Upper lobe of left lung (tissue), 4 donors: Measurements from ENCODE around the gene ACOD1.

Experiments
- CTCF ChIP-seq, 6 experiments: fragments of 450-650 bp in 4 of 6; fragments of 200-600 bp in 2 of 6; sonication (generic) in 2 of 6; IDR thresholded peaks; one replicate each; pipeline ENCODE4 v1.5.1; 2016 to 2019; ENCODE audit warnings: antibody characterized with exemption in 6 of 6
- EP300 ChIP-seq, 4 donors: sonication (generic); formaldehyde crosslinking; IDR thresholded peaks; one replicate each; pipeline ENCODE4 v1.5.1; 2017; ENCODE audit warnings: antibody characterized with exemption in 4 of 4, control low read depth in 2 of 4
- POLR2AphosphoS5 ChIP-seq, 2 donors: sonication (generic); formaldehyde crosslinking; IDR thresholded peaks; one replicate each; pipeline ENCODE4 v1.5.1; 2017; ENCODE audit warnings: antibody characterized with exemption in 2 of 2

GRCh38 chr13:76980075-76980718 lies 31.9 kb downstream of the ACOD1 start:
- TF ChIP-seq CTCF (IDR thresholded peaks at IDR 0.05), result peak; percentile 86 to 97 (median 87)
- no peak for TF ChIP-seq EP300 (IDR thresholded peaks at IDR 0.05)
- no peak for TF ChIP-seq POLR2AphosphoS5 (IDR thresholded peaks at IDR 0.05)
